Endothelial cell (in vitro differentiated cells): ENCODE measurements around the gene ABCB11. TPM values are rescaled to one million over a fixed set of nuclear protein-coding genes. Genes with fewer than 3 reads are reported as not detected.

Source experiments
- DNase-seq: peaks from one replicate; pipeline ENCODE4 v3.0.0; 2021; ENCODE audit warnings: low spot score
- H3K27ac Mint-ChIP-seq: one replicate; pipeline ENCODE4 v1.8.0; 2021; ENCODE audit warnings: mixed read lengths, inconsistent platforms; ENCODE audit not compliant: unreplicated experiment
- H3K27me3 Mint-ChIP-seq: one replicate; pipeline ENCODE4 v1.8.0; 2021; ENCODE audit warnings: mild to moderate bottlenecking, moderate library complexity, mixed read lengths, inconsistent platforms; ENCODE audit not compliant: unreplicated experiment
- H3K36me3 Mint-ChIP-seq: one replicate; pipeline ENCODE4 v1.8.0; 2021; ENCODE audit warnings: mild to moderate bottlenecking, low read depth, mixed read lengths, inconsistent platforms; ENCODE audit not compliant: unreplicated experiment
- H3K4me1 Mint-ChIP-seq: one replicate; pipeline ENCODE4 v1.8.0; 2021; ENCODE audit warnings: mild to moderate bottlenecking, mixed read lengths, inconsistent platforms; ENCODE audit not compliant: unreplicated experiment
- H3K4me3 Mint-ChIP-seq: one replicate; pipeline ENCODE4 v1.8.0; 2021; ENCODE audit warnings: mild to moderate bottlenecking, mixed read lengths, inconsistent platforms; ENCODE audit not compliant: unreplicated experiment
- H3K9me3 Mint-ChIP-seq: one replicate; pipeline ENCODE4 v1.8.0; 2021; ENCODE audit warnings: mixed read lengths, inconsistent platforms; ENCODE audit not compliant: unreplicated experiment
- CTCF ChIP-seq: fragments of 200-600 bp; sonication (generic); IDR thresholded peaks from one replicate; pipeline ENCODE4 v1.5.0; 2021; ENCODE audit warnings: antibody characterized with exemption; ENCODE audit not compliant: unreplicated experiment
- total RNA-seq: library from RNA; stranded (reverse); fragmentation: NEBNext Ultra II Directional; extraction: Animal tissue kit (Norgen Biotek cat#: 25700); gene quantifications from one replicate; pipeline ENCODE4 v1.2.1, GENCODE V29; 2021; ENCODE audit not compliant: unreplicated experiment

Gene ABCB11
- total RNA-seq, 1 donor from 2014 or later = 1.9 TPM

- Mint-ChIP-seq H3K36me3 (no peaks in the 10 kb centered on the region), H3K27ac (no peak overlapping the region), H3K9me3 (no peaks in the 10 kb centered on the region), H3K4me3 (no peak overlapping the region), H3K27me3 (no peaks in the 10 kb centered on the region), H3K4me1 (peaks cover 4% of the 10 kb centered on the region)
- no peak for DNase-seq
- no peak for TF ChIP-seq CTCF
Observed at GRCh38 chr2:168993538-168993937, 37.6 kb downstream of the ABCB11 start.

GRCh38 chr2:168992591-168993349 is 38.4 kb downstream of the ABCB11 start:
- Mint-ChIP-seq H3K9me3 (no peaks in the 10 kb centered on the region), H3K4me3 (no peak overlapping the region), H3K36me3 (no peaks in the 10 kb centered on the region), H3K4me1 (peaks cover 4% of the 10 kb centered on the region), H3K27me3 (peaks cover 2% of the 10 kb centered on the region), H3K27ac (no peak overlapping the region)
- no peak for TF ChIP-seq CTCF
- no peak for DNase-seq

- H3K27ac Mint-ChIP-seq = no peak overlapping the region
Observed at GRCh38 chr2:168992026-168992425, 39.1 kb downstream of the ABCB11 start.

GRCh38 chr2:168988755-168989154 is 42.4 kb downstream of the ABCB11 start:
- Mint-ChIP-seq H3K27ac (no peak overlapping the region), H3K36me3 (no peaks in the 10 kb centered on the region), H3K9me3 (no peaks in the 10 kb centered on the region), H3K4me3 (no peak overlapping the region), H3K27me3 (peaks cover 2% of the 10 kb centered on the region), H3K4me1 (peaks cover 4% of the 10 kb centered on the region)
- no peak for TF ChIP-seq CTCF
- no peak for DNase-seq

More at GRCh38 chr2:168992026-168992425, 39.1 kb downstream of the ABCB11 start:
- H3K36me3 Mint-ChIP-seq = no peaks in the 10 kb centered on the region
- no peak for TF ChIP-seq CTCF
- H3K4me3 Mint-ChIP-seq = no peak overlapping the region
- no peak for DNase-seq
- peaks cover 4% of the 10 kb centered on the region for H3K4me1 Mint-ChIP-seq
- no peaks in the 10 kb centered on the region for H3K9me3 Mint-ChIP-seq
- peaks cover 2% of the 10 kb centered on the region for H3K27me3 Mint-ChIP-seq

GRCh38 chr2:168986398-168986943 is 44.7 kb downstream of the ABCB11 start:
- DNase-seq = no peak
- no peak for TF ChIP-seq CTCF
- H3K4me1 Mint-ChIP-seq = no peaks in the 10 kb centered on the region
- no peak overlapping the region for H3K4me3 Mint-ChIP-seq
- peaks cover 2% of the 10 kb centered on the region for H3K27me3 Mint-ChIP-seq
- H3K27ac Mint-ChIP-seq = no peak overlapping the region
- no peaks in the 10 kb centered on the region for H3K36me3 Mint-ChIP-seq
- no peaks in the 10 kb centered on the region for H3K9me3 Mint-ChIP-seq
